ENCODE results near the gene NDUFAF3.

DNA sequence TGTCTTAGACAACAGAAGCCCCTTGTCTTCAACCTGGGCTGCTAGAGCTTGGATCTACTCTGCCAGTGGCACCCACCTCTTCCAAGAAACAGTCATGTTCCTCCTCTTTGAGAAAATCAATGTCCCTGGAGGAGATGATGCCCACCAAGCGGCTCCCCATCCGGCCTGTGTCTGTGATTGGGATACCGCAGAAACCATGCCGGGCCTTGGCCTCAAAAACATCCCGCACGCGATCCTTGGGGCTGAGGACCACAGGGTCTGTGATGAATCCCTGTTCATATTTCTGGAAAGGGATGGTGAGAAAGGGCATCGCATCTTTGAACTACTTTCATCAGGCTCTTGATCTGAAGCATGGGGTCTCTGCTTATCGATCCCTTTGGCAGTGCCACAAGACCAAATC, 5.7 kb downstream of the NDUFAF3 start:
- no peak for TF ChIP-seq CTCF (IDR thresholded peaks at IDR 0.05; ENCODE audit: insufficient read depth, low read length)
- peak; percentile 12; the same call in 1 of the 2 replicates for TF ChIP-seq POLR2AphosphoS5 (IDR thresholded peaks at IDR 0.05; ENCODE audit: low read depth)
- no peak for TF ChIP-seq SPI1 (IDR thresholded peaks at IDR 0.05; ENCODE audit: borderline replicate concordance, low read depth)
- TF ChIP-seq, protein P1, sequence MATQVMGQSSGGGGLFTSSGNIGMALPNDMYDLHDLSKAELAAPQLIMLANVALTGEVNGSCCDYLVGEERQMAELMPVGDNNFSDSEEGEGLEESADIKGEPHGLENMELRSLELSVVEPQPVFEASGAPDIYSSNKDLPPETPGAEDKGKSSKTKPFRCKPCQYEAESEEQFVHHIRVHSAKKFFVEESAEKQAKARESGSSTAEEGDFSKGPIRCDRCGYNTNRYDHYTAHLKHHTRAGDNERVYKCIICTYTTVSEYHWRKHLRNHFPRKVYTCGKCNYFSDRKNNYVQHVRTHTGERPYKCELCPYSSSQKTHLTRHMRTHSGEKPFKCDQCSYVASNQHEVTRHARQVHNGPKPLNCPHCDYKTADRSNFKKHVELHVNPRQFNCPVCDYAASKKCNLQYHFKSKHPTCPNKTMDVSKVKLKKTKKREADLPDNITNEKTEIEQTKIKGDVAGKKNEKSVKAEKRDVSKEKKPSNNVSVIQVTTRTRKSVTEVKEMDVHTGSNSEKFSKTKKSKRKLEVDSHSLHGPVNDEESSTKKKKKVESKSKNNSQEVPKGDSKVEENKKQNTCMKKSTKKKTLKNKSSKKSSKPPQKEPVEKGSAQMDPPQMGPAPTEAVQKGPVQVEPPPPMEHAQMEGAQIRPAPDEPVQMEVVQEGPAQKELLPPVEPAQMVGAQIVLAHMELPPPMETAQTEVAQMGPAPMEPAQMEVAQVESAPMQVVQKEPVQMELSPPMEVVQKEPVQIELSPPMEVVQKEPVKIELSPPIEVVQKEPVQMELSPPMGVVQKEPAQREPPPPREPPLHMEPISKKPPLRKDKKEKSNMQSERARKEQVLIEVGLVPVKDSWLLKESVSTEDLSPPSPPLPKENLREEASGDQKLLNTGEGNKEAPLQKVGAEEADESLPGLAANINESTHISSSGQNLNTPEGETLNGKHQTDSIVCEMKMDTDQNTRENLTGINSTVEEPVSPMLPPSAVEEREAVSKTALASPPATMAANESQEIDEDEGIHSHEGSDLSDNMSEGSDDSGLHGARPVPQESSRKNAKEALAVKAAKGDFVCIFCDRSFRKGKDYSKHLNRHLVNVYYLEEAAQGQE (IDR thresholded peaks at IDR 0.05; ENCODE audit: insufficient replicate concordance, low read depth): no peak
